Caco-2 (cell line): Measurements from ENCODE around the gene CHST3. TPM values are rescaled to one million over a fixed set of nuclear protein-coding genes. Genes with fewer than 3 reads are reported as not detected.
"Not testable (repeated sequence)": the region's sequence is repeated elsewhere in the genome, so short reads cannot be mapped to it uniquely, and the experiment has no call there.

Experiments used
- Bru-seq: library from RNA; stranded (reverse); fragments of 400-500 nt; gene quantifications from one replicate; lab custom pipeline; 2021; lab: Mats Ljungman, UMichigan
- BruChase-seq, 2 experiments: library from RNA; stranded (reverse); fragments of 400-500 nt; gene quantifications; one replicate each; lab custom pipeline; 2021; lab: Mats Ljungman, UMichigan
- BruUV-seq: library from RNA; stranded (reverse); fragments of 400-500 nt; replicated peaks from 2 replicates; lab custom pipeline; 2021; lab: Mats Ljungman, UMichigan
- CTCF ChIA-PET: fragments of 300-600 bp; sonication (Branson Sonifier 250); formaldehyde crosslinking; loops from one replicate; lab custom pipeline; 2022; ENCODE audit warnings: antibody characterized with exemption; lab: Charles Lee
- POLR2A ChIA-PET: fragments of 300-600 bp; sonication (Branson Sonifier 250); formaldehyde crosslinking; loops from one replicate; lab custom pipeline; 2022; ENCODE audit warnings: antibody characterized with exemption; lab: Charles Lee
- DNase-seq, 2 experiments: peaks; one replicate each; pipeline versions ENCODE4 v3.0.0 to v3.0.0-alpha.2; 2020 to 2022
- H3K27me3 ChIP-seq: replicated peaks from 2 replicates; pipeline ENCODE4 v1.6.0; 2011; ENCODE audit warnings: low read length; ENCODE audit not compliant: control insufficient read depth, insufficient read depth
- H3K36me3 ChIP-seq: 2 replicates; pipeline ENCODE4 v1.5.1; 2011; ENCODE audit warnings: low read length; ENCODE audit not compliant: control insufficient read depth, insufficient read depth
- H3K4me1 ChIP-seq: fragments of 250-450 bp; sonication (Bioruptor Pico); 2 replicates; pipeline ENCODE4 v1.5.1; 2020; ENCODE audit warnings: mild to moderate bottlenecking
- H3K4me3 ChIP-seq: 2 replicates; pipeline ENCODE4 v1.5.1; 2011; ENCODE audit warnings: low read depth, mild to moderate bottlenecking, control low read depth, low read length
- H3K9me3 ChIP-seq: fragments of 250-450 bp; sonication (Bioruptor Pico); 2 replicates; pipeline ENCODE4 v1.5.1; 2020; ENCODE audit warnings: mild to moderate bottlenecking, moderate library complexity
- H3K27ac Mint-ChIP-seq: one replicate; pipeline ENCODE4 v1.8.0; 2022; ENCODE audit warnings: mixed read lengths; ENCODE audit not compliant: unreplicated experiment
- H3K27me3 Mint-ChIP-seq: one replicate; pipeline ENCODE4 v1.8.0; 2022; ENCODE audit warnings: mixed read lengths; ENCODE audit not compliant: insufficient read depth, unreplicated experiment
- H3K36me3 Mint-ChIP-seq: one replicate; pipeline ENCODE4 v1.8.0; 2022; ENCODE audit warnings: mild to moderate bottlenecking, mixed read lengths; ENCODE audit not compliant: insufficient read depth, unreplicated experiment
- H3K4me1 Mint-ChIP-seq: one replicate; pipeline ENCODE4 v1.8.0; 2022; ENCODE audit warnings: low read depth, mixed read lengths; ENCODE audit not compliant: unreplicated experiment
- H3K4me3 Mint-ChIP-seq: one replicate; pipeline ENCODE4 v1.8.0; 2022; ENCODE audit warnings: mild to moderate bottlenecking, moderate library complexity, mixed read lengths; ENCODE audit not compliant: unreplicated experiment
- H3K9me3 Mint-ChIP-seq: one replicate; pipeline ENCODE4 v1.8.0; 2022; ENCODE audit warnings: mixed read lengths; ENCODE audit not compliant: unreplicated experiment
- intact Hi-C: fragments of 100-400 bp; cut with micrococcal nuclease; formaldehyde crosslinking; loops from one replicate; pipeline ENCODE4 v1.10.0; 2022; ENCODE audit not compliant: unreplicated experiment
- long read RNA-seq: library from polyadenylated mRNA; stranded (forward); transcript quantifications from one replicate; pipeline ENCODE4 v2.0.0, GENCODE V29; 2022
- total RNA-seq: library from RNA; stranded (reverse); gene quantifications from 2 replicates; pipeline ENCODE4 v1.2.3, GENCODE V29; 2022
- TF ChIP-seq, protein P1 (sequence below), 2 experiments: fragments of 200-600 bp in 1 of 2; IDR thresholded peaks; 1 replicate in 1 of 2; 2 replicates in 1 of 2; pipeline versions ENCODE4 v1.5.1 to v1.8.0; 2011 to 2022; ENCODE audit warnings: antibody characterized with exemption in 1 of 2, control low read depth in 1 of 2, inconsistent platforms in 1 of 2, low read depth in 1 of 2, low read length in 1 of 2, mild to moderate bottlenecking in 1 of 2, moderate library complexity in 1 of 2; ENCODE audit not compliant: insufficient read depth in 1 of 2, severe bottlenecking in 1 of 2, unreplicated experiment in 1 of 2

CHST3 gene
- total RNA-seq (40.9 and 46.0 TPM in 2 replicates), Bru-seq, nascent RNA (percentile 91 among the genes with signal in this experiment), BruChase-seq, experiment 1, labeled RNA remaining after a 2-hour chase (percentile 93 among the genes with signal in this experiment), BruChase-seq, experiment 2, labeled RNA remaining after a 6-hour chase (percentile 85 among the genes with signal in this experiment)
- long read RNA-seq, full-length matches to known transcripts, result 1 of 18 reads
- long read RNA-seq, partial matches to known transcripts, result 1 of 18 reads
- long read RNA-seq, other reads (novel, unspliced or antisense), result 16 of 18 reads

DNA sequence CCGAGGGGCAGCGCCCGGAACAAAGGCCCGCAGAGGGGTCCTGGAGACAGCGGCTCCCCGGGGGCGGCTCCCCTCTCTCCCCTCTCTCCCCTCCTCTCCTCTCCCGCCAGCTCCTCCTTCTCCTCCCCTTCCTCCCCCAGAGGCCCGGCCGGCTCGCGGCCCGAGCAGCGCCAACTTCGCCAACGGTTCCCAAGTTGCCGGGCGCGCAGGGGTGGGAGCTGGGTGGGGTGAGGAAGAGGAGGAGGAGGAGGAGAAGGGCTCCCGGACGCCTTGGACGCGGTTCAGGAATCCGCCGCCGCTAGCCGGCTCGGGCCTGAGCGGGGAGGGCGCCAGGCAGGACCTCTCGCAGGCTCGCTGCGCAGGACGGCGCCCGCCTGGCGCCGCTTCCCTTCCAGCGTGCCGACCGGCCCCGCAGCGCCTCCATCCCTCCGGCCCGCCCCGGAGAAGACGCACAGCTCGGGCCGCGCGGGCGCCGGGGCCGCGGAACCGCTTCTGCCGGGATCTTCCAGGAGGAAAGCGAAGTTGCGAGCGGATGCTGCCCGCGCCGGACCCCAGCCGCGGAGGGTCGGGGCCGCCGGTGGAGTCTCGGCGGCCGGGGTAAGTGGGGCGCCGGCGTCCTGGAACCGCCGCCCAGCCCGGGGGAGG, at the start of gene CHST3:
Gene CHST3, plus strand, starts transcription at position 298 of the 645 bp plus-strand sequence. CDS start 41,448 bp downstream, outside the sequence.
- Mint-ChIP-seq H3K4me3 (peak within 1 kb of the TSS; percentile 99), H3K36me3 (peaks cover 37% of the 10 kb centered on the region), H3K27me3 (no peaks in the 10 kb centered on the region), H3K4me1 (peaks cover 59% of the 10 kb centered on the region), H3K9me3 (no peaks in the 10 kb centered on the region), H3K27ac (peak within 1 kb of the TSS; percentile 96)
- H3K36me3 ChIP-seq, result no peaks in the 10 kb centered on the region
- intact Hi-C loops, result no loop called here
- ChIA-PET POLR2A (interaction anchor here (0.6 to 1.2 kb wide), 4 partner anchors 84 to 391 kb away, joined by 3 to 5 read pairs (median 3); partner anchors contain the start of gene PSAP), CTCF (interaction anchor here (2.2 to 2.6 kb wide), 2 partner anchors 68 to 84 kb away, joined by 14 to 15 read pairs; no protein-coding TSS in a partner anchor)
- peaks cover 68% of the 10 kb centered on the region for H3K4me1 ChIP-seq
- no peaks in the 10 kb centered on the region for H3K9me3 ChIP-seq
- no TSS peak for BruUV-seq
- peak; percentile 58 to 68 for DNase-seq
- H3K27me3 ChIP-seq, result no peaks in the 10 kb centered on the region
- TF ChIP-seq, protein P1, sequence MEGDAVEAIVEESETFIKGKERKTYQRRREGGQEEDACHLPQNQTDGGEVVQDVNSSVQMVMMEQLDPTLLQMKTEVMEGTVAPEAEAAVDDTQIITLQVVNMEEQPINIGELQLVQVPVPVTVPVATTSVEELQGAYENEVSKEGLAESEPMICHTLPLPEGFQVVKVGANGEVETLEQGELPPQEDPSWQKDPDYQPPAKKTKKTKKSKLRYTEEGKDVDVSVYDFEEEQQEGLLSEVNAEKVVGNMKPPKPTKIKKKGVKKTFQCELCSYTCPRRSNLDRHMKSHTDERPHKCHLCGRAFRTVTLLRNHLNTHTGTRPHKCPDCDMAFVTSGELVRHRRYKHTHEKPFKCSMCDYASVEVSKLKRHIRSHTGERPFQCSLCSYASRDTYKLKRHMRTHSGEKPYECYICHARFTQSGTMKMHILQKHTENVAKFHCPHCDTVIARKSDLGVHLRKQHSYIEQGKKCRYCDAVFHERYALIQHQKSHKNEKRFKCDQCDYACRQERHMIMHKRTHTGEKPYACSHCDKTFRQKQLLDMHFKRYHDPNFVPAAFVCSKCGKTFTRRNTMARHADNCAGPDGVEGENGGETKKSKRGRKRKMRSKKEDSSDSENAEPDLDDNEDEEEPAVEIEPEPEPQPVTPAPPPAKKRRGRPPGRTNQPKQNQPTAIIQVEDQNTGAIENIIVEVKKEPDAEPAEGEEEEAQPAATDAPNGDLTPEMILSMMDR (IDR thresholded peaks at IDR 0.05; ENCODE audit: insufficient read depth in 1 of 2, low read depth in 1 of 2, low read length in 1 of 2, severe bottlenecking in 1 of 2, unreplicated experiment in 1 of 2), result no peak
- H3K4me3 ChIP-seq, result peak within 1 kb of the TSS; percentile 84

DNA sequence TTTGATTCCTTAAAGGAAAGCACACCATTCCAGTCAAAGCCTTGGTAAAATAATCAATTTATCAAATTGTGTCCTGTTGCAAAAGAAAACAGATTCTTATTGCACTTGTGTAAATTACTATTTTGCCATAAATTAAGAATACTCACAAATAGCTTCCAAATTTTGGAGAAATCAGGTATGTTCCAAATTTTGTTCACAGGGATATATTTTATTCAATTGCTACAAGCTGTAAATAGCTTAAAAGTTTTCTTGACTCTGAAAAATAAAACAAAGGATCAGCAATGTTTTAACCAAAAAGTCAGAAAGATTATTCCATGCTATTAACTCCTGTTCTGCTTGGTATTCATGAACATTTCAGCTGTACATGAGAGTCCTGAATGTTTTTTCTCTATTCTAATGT, 47.4 kb upstream of the CHST3 start:
- Mint-ChIP-seq H3K4me3 (no peak overlapping the region), H3K27ac (no peak overlapping the region), H3K27me3 (no peaks in the 10 kb centered on the region), H3K36me3 (no peaks in the 10 kb centered on the region), H3K4me1 (peaks cover 12% of the 10 kb centered on the region), H3K9me3 (no peaks in the 10 kb centered on the region)
- Histone ChIP-seq H3K9me3 (no peaks in the 10 kb centered on the region), H3K4me3 (no peak overlapping the region), H3K4me1 (peaks cover 6% of the 10 kb centered on the region; the same call in 1 of the 2 replicates), H3K36me3 (no peaks in the 10 kb centered on the region), H3K27me3 (no peaks in the 10 kb centered on the region)
- intact Hi-C loops, result loop anchor here (1.0 kb wide), 2 partner anchors 53 to 131 kb away; no protein-coding TSS in a partner anchor
- CTCF ChIA-PET, result interaction anchor here (0.7 to 1.6 kb wide), 8 partner anchors 11 to 132 kb away, joined by 3 to 25 read pairs (median 5); no protein-coding TSS in a partner anchor
- no peak for DNase-seq
- POLR2A ChIA-PET, result no interaction called here
- TF ChIP-seq, protein P1 (IDR thresholded peaks at IDR 0.05; ENCODE audit: insufficient read depth in 1 of 2, low read depth in 1 of 2, low read length in 1 of 2, severe bottlenecking in 1 of 2, unreplicated experiment in 1 of 2), result no peak
- BruUV-seq, result no TSS peak

DNA sequence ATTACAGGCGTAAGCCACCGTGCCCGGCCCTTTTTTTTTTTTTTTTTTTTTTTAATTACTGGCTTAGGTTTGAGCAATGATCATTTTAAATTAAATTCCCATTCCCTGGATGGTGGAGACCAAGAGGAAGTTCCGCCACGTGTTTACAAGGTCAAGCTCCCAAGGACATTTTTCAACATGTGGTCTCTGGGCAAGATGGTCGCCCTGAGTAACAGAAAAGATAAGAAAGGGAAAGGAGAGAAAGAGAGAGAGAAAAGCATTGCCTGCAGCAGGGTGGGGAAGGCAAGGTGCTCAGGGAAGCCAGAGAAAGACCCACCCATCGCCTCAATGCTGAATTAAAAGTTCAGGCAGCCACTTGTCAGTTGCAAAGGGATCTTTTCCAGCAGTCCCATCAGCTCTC, 45.2 kb upstream of the CHST3 start:
- intact Hi-C loops, result no loop called here
- Mint-ChIP-seq H3K27ac (no peak overlapping the region), H3K27me3 (no peaks in the 10 kb centered on the region), H3K36me3 (no peaks in the 10 kb centered on the region), H3K9me3 (no peaks in the 10 kb centered on the region), H3K4me3 (no peak overlapping the region), H3K4me1 (peaks cover 12% of the 10 kb centered on the region)
- no TSS peak for BruUV-seq
- TF ChIP-seq, protein P1 (IDR thresholded peaks at IDR 0.05; ENCODE audit: insufficient read depth in 1 of 2, low read depth in 1 of 2, low read length in 1 of 2, severe bottlenecking in 1 of 2, unreplicated experiment in 1 of 2), result no peak
- no peaks in the 10 kb centered on the region for H3K9me3 ChIP-seq
- H3K36me3 ChIP-seq, result no peaks in the 10 kb centered on the region
- H3K4me3 ChIP-seq, result no peak overlapping the region
- POLR2A ChIA-PET, result no interaction called here
- no peak for DNase-seq
- no peaks in the 10 kb centered on the region for H3K27me3 ChIP-seq
- CTCF ChIA-PET, result no interaction called here
- H3K4me1 ChIP-seq, result peaks cover 6% of the 10 kb centered on the region; the same call in 1 of the 2 replicates

DNA sequence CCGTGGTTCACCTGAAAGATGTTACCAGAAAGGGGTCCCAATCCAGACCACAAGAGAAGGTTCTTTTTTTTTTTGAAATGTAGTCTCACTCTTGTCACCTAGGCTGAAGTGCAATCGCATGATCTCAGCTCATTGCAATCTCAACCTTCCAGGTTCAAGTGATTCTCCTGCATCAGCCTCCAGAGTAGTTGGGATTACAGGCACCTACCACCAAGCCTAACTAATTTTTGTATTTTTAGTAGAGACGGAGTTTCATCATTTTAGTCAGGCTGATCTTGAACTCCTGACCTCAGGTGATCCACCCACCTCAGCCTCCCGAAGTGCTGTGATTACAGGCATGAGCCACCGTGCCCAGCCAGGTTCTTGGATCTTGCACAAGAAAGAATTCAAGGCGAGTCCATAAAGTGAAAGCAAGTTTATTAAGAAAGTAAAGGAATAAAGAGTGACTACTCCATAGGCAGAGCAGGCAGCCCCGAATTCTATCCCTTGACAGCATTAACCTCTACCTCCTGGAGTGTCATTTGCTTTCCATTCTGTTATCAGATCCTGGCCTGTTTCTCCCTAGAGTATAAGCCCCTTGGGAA, 44.1 kb upstream of the CHST3 start:
- H3K36me3 Mint-ChIP-seq, H3K36me3 ChIP-seq, H3K27me3 Mint-ChIP-seq, H3K4me3 ChIP-seq, H3K4me1 ChIP-seq, H3K9me3 Mint-ChIP-seq, DNase-seq, POLR2A ChIA-PET, H3K27me3 ChIP-seq, H3K4me3 Mint-ChIP-seq, intact Hi-C loops, BruUV-seq, H3K9me3 ChIP-seq: not testable (repeated sequence)
- CTCF ChIA-PET, result interaction anchor here (1.4 kb wide), 1 partner anchor 129 kb away, joined by 4 read pairs; no protein-coding TSS in a partner anchor
- H3K4me1 Mint-ChIP-seq, result peaks cover 18% of the 10 kb centered on the region
- H3K27ac Mint-ChIP-seq, result peak overlapping the region; percentile 65
